D341Med (cell line): ENCODE data around the gene DLG1.

ENCODE experiments used
- DNase-seq: peaks from one replicate; pipeline ENCODE4 v3.0.0; 2012; ENCODE audit warnings: low spot score

Gene DLG1

GRCh38 chr3:197317250-197317963 is 19.0 kb upstream of the DLG1 start:
- no peak for DNase-seq

GRCh38 chr3:197312431-197312830 is 14.0 kb upstream of the DLG1 start:
- DNase-seq, result no peak

DNA sequence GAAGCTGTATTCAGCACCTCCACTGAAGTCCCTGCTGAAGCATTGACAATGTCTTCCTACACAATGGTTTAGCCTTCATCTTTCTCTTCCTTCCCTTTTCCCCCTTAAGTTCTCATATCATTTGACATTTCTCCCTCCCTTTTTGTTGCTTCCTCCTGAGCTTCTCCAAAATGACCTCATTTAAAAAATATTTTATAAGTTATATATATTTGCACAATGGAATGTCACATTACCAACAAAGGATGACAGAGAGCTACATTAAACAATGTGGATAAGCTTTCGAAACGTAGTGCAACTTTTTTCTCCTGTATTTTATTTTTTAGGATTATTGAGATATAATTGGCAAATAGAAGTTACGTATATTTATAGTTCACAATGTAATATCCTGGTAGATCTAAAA is 13.2 kb upstream of the DLG1 start:
- DNase-seq, result no peak

- DNase-seq, result no peak
These were observed 11.3 kb upstream of the DLG1 start for GRCh38 chr3:197309528-197310361.

DNA sequence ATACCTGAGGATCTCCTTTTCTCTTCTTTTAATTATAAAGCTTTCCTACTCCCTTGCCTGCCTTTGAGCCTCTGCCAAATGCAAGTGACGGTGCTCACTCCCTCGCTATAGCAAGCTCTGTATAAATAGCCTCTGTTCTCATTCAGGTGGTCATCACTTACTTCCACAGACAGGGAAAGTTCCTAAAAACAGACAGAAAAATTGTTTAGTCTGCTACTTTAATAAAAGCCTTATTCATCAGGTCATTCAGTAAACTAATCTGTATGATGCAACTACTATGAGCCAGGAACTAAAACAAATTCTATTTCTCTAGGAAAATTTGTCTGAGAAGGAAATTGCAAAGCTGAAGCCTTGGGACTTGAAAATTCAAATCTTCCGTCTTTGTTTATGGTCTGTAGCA is 10.2 kb upstream of the DLG1 start:
- no peak for DNase-seq

DNA sequence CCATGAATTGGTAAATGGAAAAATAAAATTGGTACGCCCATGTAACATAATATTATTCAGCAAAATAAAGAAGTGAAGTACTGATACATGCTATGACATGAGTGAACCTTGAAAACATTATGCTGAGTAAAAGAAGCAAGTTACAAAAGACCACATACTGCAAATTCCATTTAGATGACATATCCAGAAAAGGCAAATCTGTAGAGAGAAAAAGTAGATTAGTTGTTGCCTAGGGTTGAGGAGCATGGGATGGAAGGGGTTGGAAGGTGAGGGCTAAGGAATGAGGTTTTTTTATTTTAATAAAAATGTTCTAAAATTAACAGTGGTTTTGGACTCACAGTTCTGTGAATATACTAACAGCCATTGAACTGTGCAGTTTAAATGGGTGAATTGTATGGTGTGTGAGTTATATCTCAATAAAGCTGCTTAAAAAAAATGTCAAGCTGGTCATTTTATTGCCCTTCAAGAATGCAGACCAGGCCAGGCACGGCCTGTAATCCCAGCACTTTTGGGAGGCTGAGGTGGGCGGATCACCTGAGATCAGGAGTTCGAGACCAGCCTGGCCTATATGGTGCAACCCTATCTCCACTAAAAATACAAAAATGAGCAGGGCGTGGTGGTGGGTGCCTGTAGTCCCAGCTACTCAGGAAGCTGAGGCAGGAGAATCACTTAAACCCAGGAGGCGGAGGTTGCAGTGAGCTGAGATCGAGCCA is 8.1 kb upstream of the DLG1 start:
- DNase-seq, result no peak

- DNase-seq, result no peak
These were observed 7.4 kb upstream of the DLG1 start for GRCh38 chr3:197305854-197306253.

DNA sequence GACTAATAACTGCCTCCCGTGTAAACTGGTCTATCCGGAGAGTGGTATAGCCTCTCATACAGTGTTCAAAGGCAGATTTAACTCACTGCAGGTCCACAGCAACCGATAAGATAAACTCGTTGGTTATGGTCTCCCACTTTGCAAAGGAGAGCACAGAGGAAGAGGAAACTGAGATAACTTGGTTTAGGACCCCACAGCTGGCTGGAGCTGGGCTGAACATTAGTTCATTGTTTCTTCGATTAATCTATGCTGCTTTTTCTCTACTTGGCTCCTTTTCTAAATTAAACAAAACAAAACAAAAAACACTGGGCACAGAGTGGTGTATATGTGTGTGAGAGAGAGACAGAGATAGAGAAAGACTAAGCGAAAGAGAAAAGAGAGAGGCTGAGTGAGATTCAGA is 5.0 kb upstream of the DLG1 start:
- DNase-seq, result no peak

DNA sequence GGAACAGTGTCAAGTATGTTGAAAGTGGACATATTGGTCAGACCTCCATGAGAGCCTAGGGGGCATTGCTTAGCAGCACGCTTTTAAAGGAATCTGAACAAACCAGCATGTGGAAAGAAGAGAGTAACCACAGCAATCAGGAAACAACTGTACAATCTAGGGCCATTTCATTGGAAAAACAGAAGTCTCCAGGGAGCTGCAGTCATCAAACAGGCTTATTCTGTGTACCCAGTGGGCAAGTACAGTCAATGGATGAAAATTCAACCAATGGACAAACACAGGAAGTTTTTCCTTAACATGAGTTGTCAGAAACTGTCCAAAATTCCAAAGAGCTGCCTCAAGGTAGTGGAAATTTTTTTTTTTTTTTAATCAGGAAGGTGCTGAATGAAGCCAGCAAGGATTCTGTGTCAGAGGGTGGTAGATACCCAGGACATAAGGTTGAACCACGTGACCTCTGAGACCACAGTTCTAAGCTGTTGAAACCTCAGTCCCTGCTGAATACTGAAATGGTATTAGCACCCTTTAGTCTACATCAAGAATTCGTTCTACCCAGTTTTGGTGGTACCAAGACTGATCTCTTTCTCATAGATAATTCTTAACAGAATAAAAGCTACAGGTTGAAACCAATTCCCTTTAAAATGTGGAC is 4.4 kb upstream of the DLG1 start:
- DNase-seq, result no peak

- DNase-seq, result no peak
These were observed 3.6 kb upstream of the DLG1 start for GRCh38 chr3:197302033-197302432.

GRCh38 chr3:197300361-197300760 is 1.9 kb upstream of the DLG1 start:
- no peak for DNase-seq

GRCh38 chr3:197298945-197299854 is 788 bp upstream of the DLG1 start:
- peak; percentile 63 for DNase-seq

GRCh38 chr3:197297476-197298340 is 704 bp downstream of the DLG1 start:
- peak; percentile 96 for DNase-seq

DNA sequence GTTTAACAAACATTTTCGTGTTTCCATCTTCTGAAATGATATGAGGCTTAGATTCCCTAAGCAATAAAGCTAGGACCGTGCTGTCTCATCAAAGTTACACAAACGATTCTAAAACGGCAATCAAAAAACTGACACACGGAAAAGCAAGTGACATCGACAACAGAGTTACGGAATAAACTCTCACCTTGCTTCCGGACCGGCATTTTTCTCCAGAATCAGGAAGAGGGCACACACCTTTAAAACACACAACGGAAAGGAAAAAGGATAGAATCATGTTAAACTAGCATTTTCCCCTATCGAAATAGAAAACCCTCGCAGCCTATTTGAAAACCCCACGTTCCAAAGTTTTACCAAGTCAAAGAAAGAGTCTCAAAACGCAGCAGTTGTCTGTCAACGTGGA is 1.4 kb downstream of the DLG1 start:
- DNase-seq, result no peak

DNA sequence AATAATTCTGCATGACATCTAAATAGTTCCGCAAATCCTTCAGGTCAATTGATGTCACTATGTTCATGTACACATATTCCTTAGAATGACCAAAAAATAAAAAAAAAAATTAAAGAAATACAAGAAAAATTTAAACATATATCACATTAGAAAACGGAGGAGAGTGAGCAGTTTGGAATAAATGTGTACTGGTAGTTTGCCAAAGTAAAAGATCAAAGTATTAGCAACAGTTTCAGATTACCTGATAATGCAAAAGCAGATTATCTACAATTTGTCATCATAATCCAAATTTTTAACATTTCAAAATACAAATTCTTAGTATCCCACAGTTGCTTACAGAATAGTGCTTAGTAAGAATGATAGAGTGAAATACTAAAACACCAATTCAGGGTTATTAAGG is 1.9 kb downstream of the DLG1 start:
- DNase-seq, result no peak

DNA sequence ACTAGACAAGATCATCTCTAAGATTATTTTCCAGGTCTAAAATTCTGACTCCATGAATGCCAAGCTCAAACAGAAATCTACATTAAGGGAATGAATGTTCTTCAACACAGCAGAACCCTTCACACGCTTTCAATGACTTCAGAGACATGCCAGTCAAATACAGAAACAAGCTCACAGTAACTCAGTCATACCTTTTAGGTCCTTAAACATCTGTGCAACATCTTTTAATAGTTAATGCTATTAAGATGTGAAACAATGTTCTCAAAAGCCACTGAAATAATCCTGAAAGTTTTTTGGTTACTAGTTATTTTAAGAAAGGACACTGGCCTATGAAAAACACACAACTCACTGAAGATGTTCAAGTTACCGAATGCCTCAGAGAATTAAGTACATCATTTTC is 2.5 kb downstream of the DLG1 start:
- DNase-seq, result no peak

DNA sequence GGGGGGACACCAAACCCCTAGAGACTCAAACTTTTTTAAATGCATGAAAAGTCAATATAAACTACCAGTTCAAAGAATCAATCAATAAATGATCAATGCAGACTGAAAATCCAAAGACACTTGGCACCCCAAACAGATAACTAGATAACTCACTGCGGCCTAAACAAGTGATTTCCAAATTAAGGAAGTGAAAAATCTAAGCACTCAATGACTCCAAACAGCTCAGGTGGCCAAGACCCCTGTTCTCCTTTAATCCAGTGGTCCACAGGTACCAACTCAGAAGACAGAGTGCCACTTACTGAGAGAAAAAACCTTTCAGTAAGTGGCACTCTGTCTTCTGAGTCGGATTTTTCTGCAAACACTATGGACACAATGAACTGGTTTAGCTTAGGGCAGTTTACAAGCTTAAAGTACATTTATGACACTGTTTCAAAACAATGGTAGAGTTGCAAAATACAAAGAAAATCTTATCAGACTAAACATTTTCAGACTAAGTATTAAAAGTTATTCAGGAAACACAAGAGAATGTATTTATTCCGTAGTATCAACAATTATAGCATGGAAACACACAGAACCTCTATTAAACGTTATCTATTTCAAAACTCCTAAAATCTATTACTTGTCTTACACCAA is 4.7 kb downstream of the DLG1 start:
- DNase-seq, result no peak

DNA sequence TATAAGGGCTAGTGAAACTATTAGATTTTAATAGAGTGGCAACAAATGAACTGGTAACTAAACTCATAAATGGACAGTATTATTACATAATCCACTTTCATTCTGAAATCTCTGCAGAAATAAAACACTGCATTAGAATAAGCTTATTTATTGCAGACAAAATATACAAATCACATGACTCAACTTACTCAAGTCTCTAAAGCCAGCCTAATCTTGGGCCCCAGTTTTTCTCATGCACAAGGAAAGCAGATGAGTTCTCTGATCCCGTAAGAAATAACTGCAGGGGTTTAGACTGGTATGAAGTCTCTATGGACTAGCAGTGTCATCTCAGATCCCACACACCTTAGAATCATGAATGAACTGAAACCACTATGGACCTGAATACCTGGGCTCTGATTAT is 5.8 kb downstream of the DLG1 start:
- no peak for DNase-seq

DNA sequence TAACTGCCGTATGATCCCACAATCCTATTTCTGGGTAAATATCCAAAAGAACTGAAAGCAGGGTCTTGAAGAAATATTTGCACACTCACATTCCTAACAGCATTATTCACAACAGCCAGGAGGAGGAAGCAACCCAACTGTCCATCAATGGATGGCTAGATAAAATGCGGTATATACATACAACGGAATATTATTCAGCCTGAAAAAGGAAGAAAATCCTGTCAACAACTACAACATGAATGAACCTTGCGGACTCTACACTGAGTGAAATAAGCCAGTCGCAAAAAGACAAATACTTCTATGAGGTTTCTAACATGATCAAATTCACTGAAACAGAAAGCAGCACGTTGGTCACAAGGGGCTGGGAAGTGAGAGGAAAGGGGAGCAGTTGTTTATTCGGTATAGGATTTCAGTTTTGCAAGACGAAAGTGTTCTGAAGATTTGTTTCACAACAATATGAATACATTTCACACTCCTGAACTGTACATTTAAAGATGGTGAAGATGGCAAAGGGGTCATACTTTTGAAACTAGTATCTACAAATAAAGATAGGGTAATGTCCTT is 6.2 kb downstream of the DLG1 start:
- no peak for DNase-seq

GRCh38 chr3:197289726-197290125 is 8.7 kb downstream of the DLG1 start:
- DNase-seq, result no peak
